HTR-8/SVneo (cell line): ENCODE measurements around the gene BUD13.

Experiments
- DNase-seq: peaks from one replicate; pipeline ENCODE4 v3.0.0; 2011; ENCODE audit warnings: low spot score, mixed read lengths; ENCODE audit not compliant: insufficient read length
- FAIRE-seq: peaks from 2 replicates; lab custom pipeline; 2011; peaks lifted over from hg19 to GRCh38; lab: Jason Lieb, UNC

The BUD13 gene

DNA sequence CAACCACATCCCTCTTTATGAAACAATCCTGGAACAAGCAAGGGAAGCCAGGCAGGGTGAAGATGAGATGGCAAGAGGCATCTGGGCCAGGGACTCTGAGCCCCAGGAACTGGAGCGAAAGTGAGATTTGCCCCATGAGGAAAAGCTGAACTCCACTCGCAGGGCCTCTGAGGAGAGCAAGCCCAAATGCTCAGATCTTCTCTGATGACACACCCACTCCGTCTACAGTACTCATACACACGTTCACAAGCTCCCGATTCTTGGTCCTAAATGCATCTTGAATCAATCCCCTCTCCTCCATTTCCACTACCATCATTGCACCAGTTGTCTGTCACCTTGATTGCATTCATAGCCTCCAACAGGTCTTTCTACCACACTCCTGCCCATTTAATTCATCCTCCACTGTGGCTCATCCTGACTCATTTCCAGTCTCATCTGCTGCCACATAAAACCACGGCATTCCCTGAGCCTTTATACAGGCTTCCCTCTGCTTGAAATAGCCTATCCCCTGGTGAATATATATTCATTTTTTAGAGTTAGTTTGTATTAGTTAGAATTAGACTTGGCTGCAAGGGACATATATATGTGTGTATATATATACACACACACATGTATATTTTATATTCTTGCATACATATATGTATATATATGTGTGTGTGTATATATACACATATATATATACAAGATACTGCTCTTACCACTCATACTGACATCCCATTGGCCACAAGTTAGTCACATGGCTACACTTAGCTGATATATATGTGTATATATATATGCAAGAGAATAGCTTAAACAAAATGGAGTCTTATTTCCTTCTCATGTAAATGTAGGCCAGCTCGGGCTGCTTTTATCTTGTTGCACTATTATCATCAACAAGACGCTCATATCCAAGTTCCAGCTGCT is 20.3 kb upstream of the BUD13 start:
- DNase-seq (no peak), FAIRE-seq (peak; percentile 36)

DNA sequence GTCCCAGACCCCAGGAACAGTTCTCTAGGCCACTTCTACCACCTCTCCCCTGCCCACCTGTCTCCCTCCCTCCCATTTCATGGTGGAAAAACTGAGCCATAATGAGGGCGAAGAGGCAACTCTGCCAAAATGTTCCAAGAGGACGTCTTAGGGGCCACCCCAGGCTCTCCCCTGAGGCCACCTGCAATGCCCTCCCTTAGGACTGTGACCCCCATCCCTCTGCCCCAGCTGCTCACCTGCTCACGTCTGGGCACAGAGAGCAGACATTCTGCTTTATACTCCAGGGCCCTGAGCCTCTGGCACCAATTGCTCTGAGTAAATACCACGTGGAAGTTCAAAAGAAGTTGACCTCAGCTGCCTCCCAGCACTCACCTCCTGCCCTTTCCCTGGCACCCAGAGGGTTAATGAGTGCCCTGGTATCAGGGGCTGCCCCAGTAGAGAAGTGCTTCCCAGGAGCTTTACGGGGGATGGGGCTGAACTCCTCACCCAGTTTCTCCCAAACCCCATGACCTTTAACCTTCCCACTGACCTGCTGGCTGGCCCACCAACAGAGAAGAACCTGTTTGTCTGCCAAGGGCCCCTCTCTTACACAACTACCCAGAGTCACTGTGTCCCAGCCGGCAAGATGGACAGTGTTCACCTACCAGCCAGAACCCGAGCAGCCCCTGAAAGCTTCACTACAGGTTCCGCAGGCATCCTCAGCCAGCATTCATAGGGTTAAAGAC is 19.5 kb upstream of the BUD13 start:
- FAIRE-seq, result no peak
- DNase-seq, result no peak

DNA sequence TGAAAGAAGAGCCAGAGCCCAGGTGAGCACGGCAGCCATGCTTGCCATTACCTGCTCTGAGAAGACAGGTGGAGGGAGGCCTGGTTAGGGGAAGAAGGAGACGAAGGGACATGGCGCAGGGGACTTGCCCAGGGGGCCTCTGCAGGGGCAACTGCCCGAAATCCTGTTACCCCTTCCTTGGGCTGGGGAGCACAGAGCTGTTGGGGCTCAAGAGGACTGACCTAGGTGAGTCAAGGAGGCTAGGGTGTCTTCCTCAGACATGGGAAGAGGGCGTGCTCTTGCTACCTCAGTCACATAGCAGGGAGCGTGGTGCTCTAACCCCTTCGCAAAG is 19.0 kb upstream of the BUD13 start, which contains the start of gene APOA5:
TSS of gene APOA5 (minus strand) at position 67 of the 331 bp plus-strand sequence. CDS start at position 48, 19 bp downstream.
- DNase-seq (no peak), FAIRE-seq (no peak)

DNA sequence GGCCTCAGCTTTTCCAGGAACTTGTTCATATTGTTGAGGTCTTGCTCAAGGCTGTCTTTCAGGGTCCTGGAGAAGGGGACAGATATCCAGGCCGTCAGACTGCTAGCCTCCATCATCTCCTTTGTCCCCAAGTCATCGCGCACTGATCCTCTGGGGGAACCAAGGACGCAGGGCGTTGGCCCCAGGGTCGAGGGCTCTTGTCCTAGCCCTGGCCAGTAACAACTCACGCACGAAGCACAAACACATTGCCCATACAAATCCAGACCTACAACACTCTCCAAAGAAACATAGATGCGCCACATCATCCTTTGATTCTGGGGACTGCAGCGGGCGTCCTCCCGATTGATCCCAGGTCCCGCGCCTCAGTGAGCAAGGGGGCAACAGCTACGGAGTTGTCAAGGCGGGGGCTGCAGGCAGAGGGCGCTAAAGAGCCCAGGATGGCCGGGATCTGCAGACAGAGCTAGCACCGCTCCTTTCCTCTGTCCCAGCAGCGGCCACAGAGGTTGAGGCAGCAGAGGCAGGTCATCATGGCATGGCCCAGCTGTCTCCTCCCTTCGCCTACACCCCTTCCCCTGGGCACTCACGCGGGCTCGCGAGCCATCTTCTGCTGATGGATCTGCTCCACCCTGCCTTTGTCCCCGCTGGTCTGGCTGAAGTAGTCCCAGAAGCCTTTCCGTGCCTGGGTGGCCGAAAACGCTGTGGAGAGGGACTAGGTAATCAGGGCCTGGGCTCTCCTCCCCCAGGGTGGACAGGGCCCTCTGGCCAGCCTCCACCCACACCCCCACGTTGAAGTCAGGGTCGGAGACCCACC is 18.4 kb upstream of the BUD13 start:
- DNase-seq (peak; percentile 70), FAIRE-seq (peak; percentile 23)

DNA sequence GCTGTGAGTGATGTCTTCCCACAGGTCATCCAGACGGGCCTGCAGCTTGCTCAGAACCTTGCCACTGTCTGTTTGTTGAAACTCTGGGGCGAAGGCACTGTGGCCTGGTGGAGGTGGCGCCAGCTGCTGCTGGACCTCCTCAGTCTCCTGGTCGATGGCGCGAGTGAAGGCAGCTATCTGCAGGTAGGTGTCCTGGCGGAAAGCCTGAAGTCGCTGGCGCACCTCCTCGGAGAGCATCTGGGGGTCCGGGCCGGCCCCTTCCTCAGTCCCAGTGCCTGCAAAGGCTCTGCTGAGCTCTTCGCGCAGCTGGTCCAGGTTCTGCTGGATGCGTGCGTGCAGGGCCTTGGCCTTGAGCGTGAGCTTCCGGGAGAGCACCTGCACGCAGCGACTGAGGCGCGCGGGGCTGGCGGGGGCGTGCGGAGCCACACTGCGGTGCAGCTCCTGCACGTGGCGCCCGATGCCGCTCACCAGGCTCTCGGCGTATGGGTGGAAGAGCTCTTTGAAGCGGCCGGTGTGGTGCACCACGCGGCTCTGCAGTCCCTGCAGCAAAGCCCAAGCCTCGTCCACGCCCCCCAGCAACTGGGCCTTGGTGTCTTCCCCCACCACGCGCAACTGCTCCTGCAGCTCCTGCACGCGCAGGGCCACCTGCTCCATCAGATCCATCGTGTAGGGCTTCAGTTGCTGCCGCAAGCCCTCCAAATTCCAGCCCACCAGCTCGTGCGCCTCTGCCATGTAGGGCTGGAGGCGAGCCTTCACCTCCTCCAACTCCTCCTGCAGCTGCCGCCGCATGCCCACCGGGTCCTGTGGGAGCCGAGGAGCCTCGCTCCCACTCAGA is 17.6 kb upstream of the BUD13 start:
- FAIRE-seq, result no peak
- no peak for DNase-seq

DNA sequence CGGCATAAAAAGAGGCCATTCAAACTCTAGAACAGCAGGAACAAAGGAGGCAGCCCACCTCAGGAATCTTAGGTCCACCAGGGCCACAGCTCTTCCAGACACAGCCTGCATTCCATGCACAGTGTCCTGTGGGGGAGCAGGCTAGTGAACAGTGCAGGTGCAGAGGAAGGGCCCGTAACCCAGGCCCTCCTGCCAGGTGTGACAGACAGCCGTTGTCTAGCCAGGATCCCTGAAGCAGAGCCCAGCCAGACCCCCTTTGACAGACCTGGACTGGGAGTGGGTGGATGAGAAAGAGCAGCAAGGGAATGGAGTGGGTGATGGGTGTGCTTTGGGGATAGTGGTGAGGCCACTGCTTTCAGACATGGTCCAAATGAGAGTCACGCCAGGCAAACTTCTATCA is 16.2 kb upstream of the BUD13 start:
- FAIRE-seq (no peak), DNase-seq (no peak)

DNA sequence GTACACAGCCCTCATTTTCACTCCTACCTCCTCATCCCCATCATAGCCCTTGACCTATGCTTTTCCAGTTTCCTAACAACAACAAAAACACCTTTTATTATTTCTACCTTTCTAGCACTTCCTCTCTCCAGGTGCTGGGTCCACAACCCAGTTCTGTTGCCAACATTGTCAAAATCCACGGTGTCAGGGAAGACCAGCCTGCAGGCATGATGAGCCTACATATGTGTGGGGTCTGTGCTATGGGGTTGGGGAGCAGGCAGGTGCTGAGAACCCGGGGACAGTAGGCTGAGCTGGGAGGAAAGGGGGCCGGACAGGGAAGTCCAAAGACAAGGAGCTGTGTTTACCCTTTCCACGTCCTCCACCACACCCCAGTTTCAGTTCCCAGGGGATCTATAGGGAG is 15.7 kb upstream of the BUD13 start:
- DNase-seq, result no peak
- no peak for FAIRE-seq

DNA sequence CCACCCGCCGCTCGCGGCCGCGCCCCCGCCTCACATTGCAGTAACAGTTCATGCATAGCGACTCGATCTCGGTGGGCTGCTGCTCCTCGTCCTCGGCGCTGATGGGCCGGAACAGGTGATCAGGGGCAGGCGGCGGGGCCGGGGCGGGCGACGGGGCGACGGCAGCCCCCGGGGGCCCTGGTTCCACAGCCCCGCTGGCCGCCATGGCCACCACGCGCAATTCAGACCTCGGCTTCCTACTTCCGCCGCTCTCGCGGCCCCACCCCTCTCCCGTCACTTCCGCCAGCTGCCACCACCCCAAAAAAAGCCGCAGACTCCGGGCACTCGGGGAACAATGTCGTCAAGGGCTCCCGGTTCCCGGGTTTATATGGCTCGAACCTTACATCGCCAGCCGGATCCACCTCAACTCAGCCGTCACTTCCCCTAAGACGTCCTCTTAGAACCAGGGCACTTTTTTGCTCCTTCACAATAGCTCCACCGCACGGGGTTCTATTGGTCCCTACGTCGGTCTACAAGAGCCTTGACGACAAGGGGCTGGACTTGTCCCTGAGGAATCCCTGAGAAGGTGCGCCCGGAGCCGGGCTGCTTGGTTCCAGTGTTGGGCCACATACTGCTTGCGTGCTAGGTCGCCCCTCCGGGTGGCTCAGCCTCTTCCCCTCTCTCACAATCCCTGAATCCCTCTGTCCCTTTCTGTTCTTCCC is 15.1 kb upstream of the BUD13 start, which contains the start of gene ZPR1:
TSS of gene ZPR1 (minus strand) at position 238 of the 701 bp plus-strand sequence. CDS start at position 205, 33 bp downstream.
- FAIRE-seq (peak; percentile 64), DNase-seq (peak; percentile 85)

DNA sequence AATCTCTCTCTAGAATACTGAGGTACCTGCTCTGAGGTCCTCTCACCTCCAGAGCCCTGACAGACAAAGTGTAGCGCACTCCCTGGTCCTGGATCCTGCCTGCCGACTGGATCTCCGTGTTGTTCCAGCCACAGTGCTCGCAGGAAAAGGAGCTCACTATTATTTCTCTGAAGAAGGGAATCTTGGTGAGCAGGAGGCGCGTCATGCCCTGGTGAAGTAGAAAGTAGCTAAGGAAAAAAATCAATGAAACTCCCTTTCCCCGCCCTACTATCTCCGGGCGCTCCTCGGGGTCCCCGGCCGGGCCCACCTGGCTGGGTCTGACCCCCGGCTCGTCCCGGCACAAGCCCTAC is 14.6 kb upstream of the BUD13 start:
- DNase-seq, result no peak
- peak; percentile 33 for FAIRE-seq

DNA sequence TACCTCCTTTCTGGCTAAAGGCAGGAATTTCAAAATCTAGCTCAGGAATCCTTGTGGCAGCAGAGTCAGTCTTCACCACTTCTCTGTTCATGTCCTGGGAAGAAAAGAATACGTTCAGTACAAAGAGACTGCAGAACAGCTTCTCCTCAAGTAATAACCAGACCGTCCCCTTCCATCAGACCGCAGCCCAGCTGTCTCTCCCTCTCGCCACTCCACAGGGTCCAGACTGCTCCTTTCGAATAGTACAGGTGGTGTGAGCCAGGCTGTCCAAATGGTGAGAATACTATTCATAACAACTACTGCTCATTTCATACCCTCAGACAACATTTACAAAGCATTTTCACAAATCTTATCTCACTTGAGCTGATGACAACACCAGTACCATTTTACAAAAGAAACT is 14.2 kb upstream of the BUD13 start:
- DNase-seq (no peak), FAIRE-seq (no peak)

DNA sequence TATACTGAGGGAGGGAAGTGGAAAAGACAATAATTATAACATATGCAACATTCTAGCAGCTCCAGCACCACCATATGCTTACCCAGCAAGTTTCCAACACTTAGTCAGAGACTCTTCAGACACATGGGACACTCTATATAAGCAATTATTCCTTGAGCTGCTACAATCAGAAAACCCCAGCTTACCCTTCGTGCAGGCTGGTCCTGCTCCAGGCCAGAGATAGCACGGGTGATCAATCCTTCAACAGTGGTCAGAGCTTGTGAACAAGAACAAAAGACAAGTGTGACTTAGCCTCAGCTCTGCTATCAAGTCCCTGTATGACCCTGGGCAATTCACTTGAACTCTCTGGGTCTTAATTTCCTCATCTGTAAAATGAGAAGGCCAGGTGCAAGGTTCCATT is 13.5 kb upstream of the BUD13 start:
- FAIRE-seq (no peak), DNase-seq (no peak)

DNA sequence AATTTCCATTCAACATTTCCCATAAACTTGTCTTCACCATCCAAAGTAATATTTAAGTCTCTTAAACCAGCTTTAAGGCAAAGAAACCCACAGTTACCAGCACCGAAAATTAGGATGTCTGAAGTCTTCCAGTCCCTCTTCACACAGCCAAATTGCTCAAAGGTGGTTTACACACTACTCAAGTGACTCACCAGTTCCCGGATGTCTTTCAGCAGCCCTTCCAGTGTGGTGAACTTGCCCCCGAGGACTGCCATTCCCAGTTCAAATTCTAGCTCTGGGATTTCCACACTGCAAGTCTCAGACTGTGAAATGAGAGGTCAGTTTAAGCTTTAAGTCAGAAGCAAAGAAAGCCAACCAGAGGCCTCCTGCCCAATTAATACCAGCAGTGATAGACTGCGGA is 9.9 kb upstream of the BUD13 start:
- DNase-seq (no peak), FAIRE-seq (no peak)

DNA sequence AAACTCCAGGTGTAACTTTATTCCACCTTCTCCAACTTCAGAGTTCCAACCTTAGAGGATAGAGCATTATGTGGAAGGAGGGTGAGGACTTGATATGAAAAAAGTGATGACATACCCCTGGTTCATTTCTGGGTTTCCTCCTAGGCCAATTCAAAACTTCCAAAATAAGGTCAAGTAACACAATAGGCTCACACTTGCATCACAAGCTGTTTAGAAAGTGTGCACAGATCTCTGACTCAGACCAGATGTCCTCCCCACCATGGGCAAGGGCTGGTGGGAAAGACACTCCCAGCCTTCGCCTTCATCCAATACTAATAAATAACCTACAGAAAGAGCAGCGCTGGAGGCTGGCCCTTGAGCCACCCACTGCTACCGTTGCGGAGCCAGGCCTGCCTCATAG is 5.8 kb upstream of the BUD13 start:
- DNase-seq, result no peak
- no peak for FAIRE-seq

DNA sequence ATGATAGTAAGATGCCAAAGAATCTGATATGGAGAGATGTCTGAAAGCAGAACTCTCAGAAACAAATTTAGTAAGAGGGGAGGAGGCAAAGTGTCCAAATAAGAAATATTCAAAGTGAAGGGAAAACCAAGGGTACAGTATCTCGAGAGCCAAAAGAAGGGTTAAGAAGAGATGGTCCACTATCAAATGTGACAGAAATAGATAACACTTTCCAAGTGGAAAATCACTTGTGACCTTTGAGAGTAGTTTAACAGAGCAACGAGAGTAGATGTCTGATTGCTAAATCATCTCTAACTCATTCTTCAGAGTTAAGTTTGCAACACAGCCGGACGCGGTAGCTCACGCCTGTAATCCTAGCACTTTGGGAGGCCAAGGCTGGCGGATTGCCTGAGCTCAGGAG is 4.3 kb upstream of the BUD13 start:
- DNase-seq (no peak), FAIRE-seq (no peak)

DNA sequence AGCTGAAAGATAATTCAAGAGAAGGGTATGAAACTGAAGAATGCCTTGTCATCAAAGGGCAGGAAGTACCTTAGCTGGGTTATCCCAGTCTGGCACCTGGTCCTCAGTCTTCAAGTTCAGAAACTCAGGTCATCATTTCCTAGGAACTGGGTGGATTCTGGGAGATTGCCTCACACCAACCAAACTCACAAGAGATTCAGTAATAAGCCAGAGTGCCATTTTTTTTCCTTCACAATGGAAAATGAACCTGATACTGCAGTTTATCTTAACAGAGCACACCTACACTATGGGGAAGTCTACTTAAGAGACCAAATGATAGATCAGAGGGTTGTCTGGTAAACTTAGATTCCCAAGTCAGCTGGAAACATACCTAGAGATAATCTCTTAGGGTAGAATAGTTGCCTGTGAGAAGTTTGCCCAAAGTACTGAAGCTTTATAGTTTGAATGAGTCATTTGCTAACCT is 3.8 kb upstream of the BUD13 start:
- no peak for DNase-seq
- FAIRE-seq, result no peak

DNA sequence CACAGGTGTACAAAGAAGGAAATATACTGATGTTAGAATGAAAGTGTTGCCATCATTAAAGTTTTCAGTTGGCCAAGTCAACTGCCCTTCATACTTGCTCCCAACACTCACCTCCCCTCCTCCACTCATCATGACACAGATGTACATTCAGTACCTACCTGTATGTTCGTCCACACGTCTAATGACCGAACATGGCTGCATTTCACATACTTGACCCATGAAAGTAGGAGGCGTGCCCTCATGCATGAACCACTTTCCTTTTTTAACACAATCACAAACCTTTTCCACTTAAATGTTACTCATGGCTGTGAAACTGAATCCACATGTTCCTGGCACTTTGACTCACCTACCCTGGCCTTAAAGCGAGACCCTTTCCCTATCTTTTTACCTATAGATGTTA is 3.2 kb upstream of the BUD13 start:
- no peak for DNase-seq
- FAIRE-seq, result peak; percentile 77

DNA sequence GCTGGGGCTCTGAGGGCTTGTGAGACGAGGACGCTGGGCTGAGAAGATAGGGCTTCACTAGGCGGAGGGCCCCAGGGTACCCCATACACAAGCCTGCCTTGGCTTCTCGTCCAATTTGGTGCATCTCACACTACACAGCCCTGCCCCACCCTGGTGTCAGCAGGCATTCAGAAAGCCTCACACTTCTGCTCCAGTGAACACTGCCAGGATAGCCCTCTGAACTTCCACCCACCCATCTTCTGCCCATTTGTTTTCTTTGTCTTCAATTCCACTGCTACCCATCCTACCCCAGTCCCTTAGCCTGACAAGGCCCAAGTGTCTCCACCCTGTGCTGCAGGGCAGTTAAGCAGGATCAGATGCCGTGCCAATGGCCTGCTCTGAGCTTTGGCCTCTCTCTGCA is 1.9 kb upstream of the BUD13 start:
- FAIRE-seq, result no peak
- DNase-seq, result no peak

DNA sequence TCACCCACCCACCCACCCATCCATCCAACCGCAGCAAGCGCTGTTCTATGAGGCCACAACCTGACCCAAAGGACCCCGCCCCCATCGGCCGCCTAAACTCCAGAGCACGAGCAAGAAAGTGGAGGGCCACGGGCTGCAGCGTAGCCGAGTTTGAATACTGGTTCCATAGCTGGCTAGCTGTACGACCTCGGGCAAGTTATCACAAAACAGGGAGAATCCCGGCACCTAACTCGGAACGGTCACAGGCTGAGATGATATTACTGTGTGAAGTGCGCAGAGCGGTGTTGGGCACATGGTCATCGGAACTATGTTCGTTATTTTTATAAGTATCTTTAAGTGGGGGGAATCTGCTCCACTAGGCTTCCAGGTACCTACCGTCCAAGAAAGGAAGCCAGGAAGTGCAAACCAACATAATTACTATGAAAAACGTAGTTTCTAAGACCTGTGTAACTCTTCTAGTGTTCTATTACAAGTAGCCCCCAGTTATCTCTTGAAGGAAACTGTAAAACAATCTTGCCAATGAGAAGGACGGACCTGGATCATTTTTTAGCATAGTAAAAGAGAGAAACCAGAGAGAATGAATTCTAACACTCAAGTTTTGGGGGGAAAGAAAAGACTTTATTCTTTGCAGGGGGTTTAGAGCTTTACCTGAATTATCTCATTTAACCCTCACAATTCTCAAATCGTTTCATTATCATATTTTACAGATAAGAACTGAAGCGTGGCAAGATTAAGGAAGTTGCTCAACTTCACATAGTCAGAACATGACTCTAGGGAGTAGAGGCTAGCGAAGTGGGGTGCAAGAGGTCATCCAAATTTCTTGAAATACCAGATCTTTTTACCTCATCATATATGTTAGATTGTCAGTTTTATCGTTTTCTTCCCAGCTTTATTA is 663 bp upstream of the BUD13 start:
- DNase-seq (no peak), FAIRE-seq (no peak)
